ENCODE data around the gene DOCK7. TPM values are rescaled to one million over a fixed set of nuclear protein-coding genes. Genes with fewer than 3 reads are reported as not detected.
A peak's percentile ranks its signal among the peaks of the same experiment; 100 is the strongest.

DOCK7 gene
- total RNA-seq, 1 experiment from 2014 or later = 60.8 TPM

- H3K36me3 ChIP-seq (ENCODE audit: insufficient read depth, low read length, poor library complexity, severe bottlenecking) = peaks cover 16% of the 10 kb centered on the region
- CTCF ChIA-PET = no interaction called here
Observed at GRCh38 chr1:62628506-62628905, 59.7 kb downstream of the DOCK7 start.

GRCh38 chr1:62625415-62625814 is 62.8 kb downstream of the DOCK7 start:
- TF ChIP-seq CTCF (conservative IDR thresholded peaks at IDR 0.05; ENCODE audit: low read depth, low read length) (no peak), EZH2 (IDR thresholded peaks at IDR 0.05; ENCODE audit: borderline replicate concordance, low read depth, low read length, poor library complexity, severe bottlenecking) (no peak)
- DNase-seq (ENCODE audit: low spot score) = peak; percentile 62
- no peak overlapping the region for H3K4me3 ChIP-seq (ENCODE audit: low read depth, low read length, poor library complexity, severe bottlenecking)
- H3K9me3 ChIP-seq (ENCODE audit: low read depth, low read length, poor library complexity, severe bottlenecking) = no peaks in the 10 kb centered on the region
- BruUV-seq (replicated peaks) = no TSS peak
- no peak overlapping the region for H3K27ac ChIP-seq (ENCODE audit: low read depth, low read length, poor library complexity, severe bottlenecking)
- intact Hi-C loops (cut with micrococcal nuclease; ENCODE audit: unreplicated experiment) = no loop called here
- POLR2A ChIA-PET (ENCODE audit: low non-redundant PET) = no interaction called here
- CTCF ChIA-PET = interaction anchor here (0.7 kb wide), 1 partner anchor 118 kb away, joined by 3 read pairs; no protein-coding TSS in a partner anchor
- peaks cover 3% of the 10 kb centered on the region for H3K36me3 ChIP-seq (ENCODE audit: insufficient read depth, low read length, poor library complexity, severe bottlenecking)
- no peaks in the 10 kb centered on the region for H3K27me3 ChIP-seq (replicated peaks; ENCODE audit: insufficient read depth, low read depth, low read length, poor library complexity)
- peaks cover 21% of the 10 kb centered on the region for H3K4me1 ChIP-seq (ENCODE audit: insufficient read depth, low read length, poor library complexity, severe bottlenecking)

More at GRCh38 chr1:62628506-62628905, 59.7 kb downstream of the DOCK7 start:
- H3K9me3 ChIP-seq (ENCODE audit: low read depth, low read length, poor library complexity, severe bottlenecking) = no peaks in the 10 kb centered on the region
- no TSS peak for BruUV-seq (replicated peaks)
- intact Hi-C loops (cut with micrococcal nuclease; ENCODE audit: unreplicated experiment) = no loop called here
- no peaks in the 10 kb centered on the region for H3K27me3 ChIP-seq (replicated peaks; ENCODE audit: insufficient read depth, low read depth, low read length, poor library complexity)
- POLR2A ChIA-PET (ENCODE audit: low non-redundant PET) = no interaction called here
- DNase-seq (ENCODE audit: low spot score) = no peak
- no peak for TF ChIP-seq CTCF (conservative IDR thresholded peaks at IDR 0.05; ENCODE audit: low read depth, low read length)
- TF ChIP-seq EZH2 (IDR thresholded peaks at IDR 0.05; ENCODE audit: borderline replicate concordance, low read depth, low read length, poor library complexity, severe bottlenecking) = no peak
- no peak overlapping the region for H3K4me3 ChIP-seq (ENCODE audit: low read depth, low read length, poor library complexity, severe bottlenecking)
- H3K4me1 ChIP-seq (ENCODE audit: insufficient read depth, low read length, poor library complexity, severe bottlenecking) = peaks cover 10% of the 10 kb centered on the region
- H3K27ac ChIP-seq (ENCODE audit: low read depth, low read length, poor library complexity, severe bottlenecking) = no peak overlapping the region

- TF ChIP-seq CTCF (conservative IDR thresholded peaks at IDR 0.05; ENCODE audit: low read depth, low read length) (no peak), EZH2 (IDR thresholded peaks at IDR 0.05; ENCODE audit: borderline replicate concordance, low read depth, low read length, poor library complexity, severe bottlenecking) (no peak)
- H3K9me3 ChIP-seq (ENCODE audit: low read depth, low read length, poor library complexity, severe bottlenecking) = no peaks in the 10 kb centered on the region
- peaks cover 6% of the 10 kb centered on the region for H3K36me3 ChIP-seq (ENCODE audit: insufficient read depth, low read length, poor library complexity, severe bottlenecking)
- CTCF ChIA-PET = no interaction called here
- no TSS peak for BruUV-seq (replicated peaks)
- intact Hi-C loops (cut with micrococcal nuclease; ENCODE audit: unreplicated experiment) = no loop called here
- no peaks in the 10 kb centered on the region for H3K27me3 ChIP-seq (replicated peaks; ENCODE audit: insufficient read depth, low read depth, low read length, poor library complexity)
- H3K4me1 ChIP-seq (ENCODE audit: insufficient read depth, low read length, poor library complexity, severe bottlenecking) = peaks cover 21% of the 10 kb centered on the region
- H3K4me3 ChIP-seq (ENCODE audit: low read depth, low read length, poor library complexity, severe bottlenecking) = no peak overlapping the region
- no peak overlapping the region for H3K27ac ChIP-seq (ENCODE audit: low read depth, low read length, poor library complexity, severe bottlenecking)
- POLR2A ChIA-PET (ENCODE audit: low non-redundant PET) = no interaction called here
- peak; percentile 70 for DNase-seq (ENCODE audit: low spot score)
Observed at GRCh38 chr1:62621907-62622306, 66.3 kb downstream of the DOCK7 start.
